ENCODE measurements around the gene KIR2DL1.

DNA sequence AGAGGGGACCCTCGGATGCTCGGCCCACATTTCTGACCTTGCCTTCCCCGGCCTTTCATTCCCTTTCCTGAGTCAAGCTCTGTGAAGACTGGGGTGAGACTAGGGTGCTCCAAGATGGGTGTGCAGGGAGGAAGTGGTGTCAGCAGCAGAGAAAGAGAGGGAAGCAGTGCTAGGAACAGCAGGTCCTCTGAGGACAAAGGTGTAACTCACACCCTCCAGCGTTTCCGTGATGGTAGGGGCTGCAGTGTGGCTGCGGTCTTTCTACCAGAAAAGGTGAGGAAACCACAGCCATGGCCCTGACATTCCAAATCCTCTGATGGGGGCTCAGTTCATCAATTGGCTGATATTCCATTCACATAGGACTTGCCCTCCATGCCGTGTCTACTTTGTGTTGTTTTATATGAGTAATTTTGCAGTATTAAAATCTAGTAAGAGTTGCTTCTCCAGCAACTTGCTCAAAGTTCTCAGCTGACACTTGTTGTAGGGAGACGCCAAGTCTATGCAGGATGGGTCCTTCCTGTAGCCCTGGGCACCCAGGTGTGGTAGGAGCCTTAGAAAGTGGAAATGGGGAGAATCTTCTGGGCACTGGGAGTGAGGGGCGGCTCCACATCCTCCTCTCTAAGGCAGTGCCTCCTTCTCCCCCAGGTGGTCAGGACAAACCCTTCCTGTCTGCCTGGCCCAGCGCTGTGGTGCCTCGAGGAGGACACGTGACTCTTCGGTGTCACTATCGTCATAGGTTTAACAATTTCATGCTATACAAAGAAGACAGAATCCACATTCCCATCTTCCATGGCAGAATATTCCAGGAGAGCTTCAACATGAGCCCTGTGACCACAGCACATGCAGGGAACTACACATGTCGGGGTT is 48.3 kb downstream of the KIR2DL1 start:
- TF ChIP-seq, protein P1, sequence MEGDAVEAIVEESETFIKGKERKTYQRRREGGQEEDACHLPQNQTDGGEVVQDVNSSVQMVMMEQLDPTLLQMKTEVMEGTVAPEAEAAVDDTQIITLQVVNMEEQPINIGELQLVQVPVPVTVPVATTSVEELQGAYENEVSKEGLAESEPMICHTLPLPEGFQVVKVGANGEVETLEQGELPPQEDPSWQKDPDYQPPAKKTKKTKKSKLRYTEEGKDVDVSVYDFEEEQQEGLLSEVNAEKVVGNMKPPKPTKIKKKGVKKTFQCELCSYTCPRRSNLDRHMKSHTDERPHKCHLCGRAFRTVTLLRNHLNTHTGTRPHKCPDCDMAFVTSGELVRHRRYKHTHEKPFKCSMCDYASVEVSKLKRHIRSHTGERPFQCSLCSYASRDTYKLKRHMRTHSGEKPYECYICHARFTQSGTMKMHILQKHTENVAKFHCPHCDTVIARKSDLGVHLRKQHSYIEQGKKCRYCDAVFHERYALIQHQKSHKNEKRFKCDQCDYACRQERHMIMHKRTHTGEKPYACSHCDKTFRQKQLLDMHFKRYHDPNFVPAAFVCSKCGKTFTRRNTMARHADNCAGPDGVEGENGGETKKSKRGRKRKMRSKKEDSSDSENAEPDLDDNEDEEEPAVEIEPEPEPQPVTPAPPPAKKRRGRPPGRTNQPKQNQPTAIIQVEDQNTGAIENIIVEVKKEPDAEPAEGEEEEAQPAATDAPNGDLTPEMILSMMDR (IDR thresholded peaks at IDR 0.05; ENCODE audit: insufficient read depth, low read length): no peak
- TF ChIP-seq POLR2AphosphoS5 (IDR thresholded peaks at IDR 0.05; ENCODE audit: low read depth): no peak
- TF ChIP-seq, protein P2, sequence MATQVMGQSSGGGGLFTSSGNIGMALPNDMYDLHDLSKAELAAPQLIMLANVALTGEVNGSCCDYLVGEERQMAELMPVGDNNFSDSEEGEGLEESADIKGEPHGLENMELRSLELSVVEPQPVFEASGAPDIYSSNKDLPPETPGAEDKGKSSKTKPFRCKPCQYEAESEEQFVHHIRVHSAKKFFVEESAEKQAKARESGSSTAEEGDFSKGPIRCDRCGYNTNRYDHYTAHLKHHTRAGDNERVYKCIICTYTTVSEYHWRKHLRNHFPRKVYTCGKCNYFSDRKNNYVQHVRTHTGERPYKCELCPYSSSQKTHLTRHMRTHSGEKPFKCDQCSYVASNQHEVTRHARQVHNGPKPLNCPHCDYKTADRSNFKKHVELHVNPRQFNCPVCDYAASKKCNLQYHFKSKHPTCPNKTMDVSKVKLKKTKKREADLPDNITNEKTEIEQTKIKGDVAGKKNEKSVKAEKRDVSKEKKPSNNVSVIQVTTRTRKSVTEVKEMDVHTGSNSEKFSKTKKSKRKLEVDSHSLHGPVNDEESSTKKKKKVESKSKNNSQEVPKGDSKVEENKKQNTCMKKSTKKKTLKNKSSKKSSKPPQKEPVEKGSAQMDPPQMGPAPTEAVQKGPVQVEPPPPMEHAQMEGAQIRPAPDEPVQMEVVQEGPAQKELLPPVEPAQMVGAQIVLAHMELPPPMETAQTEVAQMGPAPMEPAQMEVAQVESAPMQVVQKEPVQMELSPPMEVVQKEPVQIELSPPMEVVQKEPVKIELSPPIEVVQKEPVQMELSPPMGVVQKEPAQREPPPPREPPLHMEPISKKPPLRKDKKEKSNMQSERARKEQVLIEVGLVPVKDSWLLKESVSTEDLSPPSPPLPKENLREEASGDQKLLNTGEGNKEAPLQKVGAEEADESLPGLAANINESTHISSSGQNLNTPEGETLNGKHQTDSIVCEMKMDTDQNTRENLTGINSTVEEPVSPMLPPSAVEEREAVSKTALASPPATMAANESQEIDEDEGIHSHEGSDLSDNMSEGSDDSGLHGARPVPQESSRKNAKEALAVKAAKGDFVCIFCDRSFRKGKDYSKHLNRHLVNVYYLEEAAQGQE (IDR thresholded peaks at IDR 0.05; ENCODE audit: insufficient replicate concordance, low read depth): no peak
- TF ChIP-seq GABPA (IDR thresholded peaks at IDR 0.05; ENCODE audit: low read depth): no peak
